GM21786 (cell line): ENCODE data around the gene CAPN12.

ENCODE experiments used
- ATAC-seq: cut with Tn5 transposase; IDR thresholded peaks from one replicate; pipeline ENCODE4 v1.9.1; 2021; ENCODE audit not compliant: unreplicated experiment

Gene CAPN12

DNA sequence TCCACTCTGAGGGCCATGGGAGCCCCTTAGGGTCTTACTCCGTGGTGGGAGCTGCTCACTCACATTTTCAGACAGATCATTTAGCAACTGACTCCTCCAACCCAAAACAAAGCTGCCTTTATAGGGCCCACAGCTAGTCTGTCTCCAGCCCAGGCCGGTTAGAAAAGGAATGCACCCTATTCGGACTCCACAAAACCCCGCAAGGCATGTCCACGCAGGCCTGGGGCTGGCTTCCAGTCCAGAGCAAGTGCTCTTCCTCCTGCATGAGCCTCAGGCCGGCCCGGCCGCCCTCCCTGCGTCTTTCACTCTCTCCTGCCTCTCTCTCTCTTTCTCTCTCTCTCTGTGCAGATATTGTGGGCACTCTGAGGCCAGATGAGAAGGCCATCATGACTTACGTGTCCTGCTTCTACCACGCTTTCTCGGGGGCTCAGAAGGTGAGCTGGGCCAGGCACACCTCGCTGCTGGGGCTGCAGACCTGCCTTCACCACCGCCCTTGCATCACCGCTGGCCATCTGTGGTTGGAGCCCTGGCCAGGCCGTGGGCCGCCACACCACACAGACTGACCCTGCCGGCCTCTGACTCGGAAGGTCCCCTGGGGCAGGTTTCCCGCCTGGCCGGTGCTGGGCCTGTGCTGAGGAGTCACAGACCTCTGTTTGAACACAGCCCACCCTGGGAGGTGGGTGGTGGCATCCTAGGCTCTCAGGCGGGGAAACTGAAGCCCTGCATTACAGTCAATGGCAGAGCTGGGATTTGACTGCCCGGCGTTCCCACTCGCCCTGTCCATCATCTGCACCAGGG is 33.1 kb downstream of the CAPN12 start:
- ATAC-seq = no peak

DNA sequence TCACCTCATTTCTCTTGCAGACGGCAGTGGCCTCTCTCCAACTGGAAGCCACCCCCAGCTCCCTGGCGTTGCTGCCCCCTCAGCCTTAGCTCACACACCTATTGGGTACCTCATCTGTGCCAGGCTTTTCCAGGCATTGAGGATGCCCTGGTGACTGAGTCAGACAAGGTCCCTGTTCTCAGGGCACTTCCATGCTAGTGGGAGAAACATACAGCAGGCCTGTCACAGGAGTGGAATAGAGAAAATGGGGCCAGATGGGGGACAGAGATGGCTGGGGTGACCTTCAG is 33.9 kb downstream of the CAPN12 start:
- no peak for ATAC-seq

GRCh38 chr19:38709671-38710415 is 34.4 kb downstream of the CAPN12 start:
- ATAC-seq = no peak

- no peak for ATAC-seq
These were observed 35.2 kb downstream of the CAPN12 start for GRCh38 chr19:38709119-38709518.

DNA sequence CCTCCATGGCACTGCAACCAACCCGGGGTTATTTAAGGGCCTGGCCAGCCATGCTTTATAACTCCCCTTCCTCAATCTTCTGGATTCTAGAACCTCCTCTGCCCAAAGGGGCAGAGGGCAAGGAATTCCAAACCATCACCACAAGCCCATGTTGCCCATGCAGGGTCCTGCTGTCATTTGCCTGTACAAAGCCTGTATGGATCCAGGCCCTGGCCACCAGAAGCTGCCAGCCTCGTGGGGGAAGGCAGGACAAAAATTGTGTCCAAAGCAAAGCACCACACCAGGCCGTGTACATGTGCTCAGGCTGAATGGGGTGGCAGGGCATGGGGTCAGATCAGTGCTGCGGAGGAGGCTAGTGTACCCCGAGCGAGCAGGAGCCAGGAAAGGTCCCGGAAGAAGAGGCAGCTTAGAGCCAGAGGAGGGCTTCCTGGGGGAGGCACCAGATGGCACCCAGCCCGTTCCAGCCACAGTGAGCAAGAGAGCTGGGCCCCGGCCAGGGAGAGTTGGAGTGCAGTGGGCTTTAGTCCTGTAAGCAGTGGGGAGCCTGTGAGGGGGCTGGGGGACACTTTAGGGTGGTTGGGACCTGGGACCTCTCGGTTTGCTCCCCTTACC is 35.8 kb downstream of the CAPN12 start:
- no peak for ATAC-seq

GRCh38 chr19:38707512-38708114 is 36.7 kb downstream of the CAPN12 start:
- ATAC-seq = no peak

GRCh38 chr19:38706792-38707511 is 37.3 kb downstream of the CAPN12 start:
- ATAC-seq = no peak

DNA sequence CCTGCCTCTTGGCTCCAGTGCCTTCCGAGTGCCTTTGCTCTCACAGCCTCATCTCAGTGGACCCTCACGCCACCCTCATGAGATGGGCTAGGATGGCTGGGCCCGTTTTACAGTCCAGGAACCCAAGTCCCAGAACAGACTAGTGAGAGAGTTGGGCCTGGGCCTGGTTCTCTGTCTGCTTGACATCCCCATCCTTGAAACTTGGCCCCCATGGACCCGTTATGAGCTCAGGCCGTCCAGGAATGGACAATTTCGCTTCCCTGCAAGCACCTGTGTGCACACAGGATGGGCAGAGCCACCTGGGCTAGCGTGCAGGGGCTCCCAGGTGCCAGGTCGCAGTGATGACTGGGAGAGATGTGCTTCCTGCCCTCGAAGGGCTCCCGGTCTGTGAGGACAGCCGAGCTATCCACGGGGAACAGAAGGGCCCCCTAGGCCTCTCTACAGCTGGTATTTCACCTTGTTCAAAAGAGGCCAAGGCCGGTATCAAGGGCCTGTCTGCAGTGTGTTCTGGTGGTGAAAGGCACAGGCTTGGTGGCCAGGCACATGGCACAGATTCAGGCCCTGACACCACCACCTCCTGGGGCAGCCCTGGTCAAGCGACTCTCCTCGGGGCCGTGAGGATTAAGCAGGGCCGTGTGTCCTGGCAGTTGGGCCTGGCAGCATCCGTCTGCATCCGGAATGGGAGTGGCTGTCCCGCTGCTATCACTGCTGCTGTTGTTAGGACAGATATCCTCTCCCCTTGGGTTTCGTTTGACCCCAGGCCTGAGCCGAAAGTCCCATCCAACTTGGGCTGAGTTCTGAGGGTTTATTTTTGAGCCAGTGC is 38.9 kb downstream of the CAPN12 start:
- ATAC-seq = no peak

DNA sequence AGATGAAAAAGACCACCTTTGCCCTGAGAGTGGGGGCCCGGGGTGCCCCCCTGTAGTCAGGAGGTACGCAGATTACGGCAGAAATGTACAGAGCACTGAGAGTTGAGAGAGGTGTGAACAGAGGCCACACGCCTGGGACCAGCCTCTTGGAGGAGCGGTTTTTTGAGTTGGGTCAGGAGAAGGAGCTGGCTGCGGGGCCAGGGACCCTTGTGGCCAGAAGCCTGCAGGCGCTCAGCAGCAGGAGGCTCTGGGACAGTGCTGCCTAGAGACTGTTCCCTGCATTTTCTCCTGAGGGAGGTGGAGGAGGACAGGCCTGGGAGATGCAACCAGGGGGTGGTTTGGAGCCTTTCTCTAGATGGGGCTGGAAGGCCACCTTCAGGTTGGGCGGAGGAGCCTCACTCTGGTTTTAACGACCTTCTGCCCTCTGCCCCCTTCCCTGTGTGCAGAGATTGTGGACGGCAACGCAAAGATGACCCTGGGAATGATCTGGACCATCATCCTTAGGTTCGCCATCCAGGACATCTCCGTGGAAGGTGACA is 39.7 kb downstream of the CAPN12 start:
- no peak for ATAC-seq

DNA sequence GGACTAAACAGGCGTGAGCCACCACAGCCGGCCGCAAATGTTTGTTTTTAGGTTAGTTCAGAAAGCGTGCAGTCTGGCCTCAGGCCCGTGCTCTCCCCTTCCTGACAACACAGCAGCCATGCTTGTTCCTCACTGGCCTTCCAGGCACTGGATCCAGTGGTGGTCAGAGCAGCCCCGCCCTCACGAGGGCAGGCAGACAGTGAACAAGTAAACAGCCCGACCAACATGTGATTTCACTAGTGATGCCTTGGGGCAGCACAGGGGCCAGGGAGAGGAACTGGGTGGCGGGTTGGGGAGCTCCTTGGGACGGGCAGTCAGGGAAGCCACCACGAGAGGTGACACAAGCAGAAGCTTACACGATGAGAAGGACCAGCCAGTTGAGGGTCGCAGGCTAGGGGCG is 40.8 kb downstream of the CAPN12 start:
- no peak for ATAC-seq

DNA sequence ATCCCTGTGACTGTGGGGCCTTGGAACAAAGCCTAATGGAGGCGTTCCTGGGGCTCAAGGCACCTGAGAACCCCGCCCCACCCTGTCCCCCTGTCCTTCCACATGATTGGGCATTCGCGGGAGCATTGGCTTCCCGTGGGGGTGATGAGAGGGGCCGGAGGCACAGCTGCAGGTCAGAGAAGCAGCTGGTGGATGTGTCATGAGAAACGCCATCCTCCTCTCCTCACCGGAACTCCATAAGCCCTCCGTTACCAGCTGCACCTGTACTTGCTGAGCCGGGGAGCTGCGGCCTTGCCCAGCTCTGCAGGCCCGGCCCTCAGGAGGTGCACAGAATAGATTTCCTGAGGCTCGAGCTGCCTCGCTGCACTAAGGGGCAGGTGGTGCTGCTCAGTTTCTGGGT is 42.0 kb downstream of the CAPN12 start:
- no peak for ATAC-seq

GRCh38 chr19:38701455-38702063 is 42.7 kb downstream of the CAPN12 start:
- ATAC-seq = no peak

DNA sequence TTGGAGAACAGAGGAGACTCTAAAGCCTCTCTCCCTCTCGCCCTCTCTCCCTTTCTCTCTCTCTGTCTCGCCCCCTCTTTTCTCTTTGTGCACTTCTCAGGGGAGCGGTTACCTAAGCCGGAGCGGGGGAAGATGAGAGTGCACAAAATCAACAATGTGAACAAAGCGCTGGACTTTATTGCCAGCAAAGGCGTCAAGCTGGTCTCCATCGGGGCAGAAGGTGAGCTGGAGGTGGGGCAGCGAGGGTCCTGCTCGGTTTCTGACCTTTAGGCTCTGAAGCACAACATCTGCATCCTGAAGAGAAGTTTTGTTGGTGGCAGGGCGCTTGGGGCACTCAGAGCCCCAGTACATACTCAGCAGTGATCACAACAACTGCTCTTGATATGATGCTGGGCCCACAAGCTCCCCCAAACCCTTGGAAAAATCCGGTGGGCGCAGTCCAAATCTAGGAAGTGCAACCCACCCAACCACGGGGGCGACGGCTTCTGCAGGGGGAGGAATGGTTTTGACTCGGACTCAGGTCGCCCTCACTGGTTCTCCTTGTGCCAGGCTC is 43.3 kb downstream of the CAPN12 start:
- no peak for ATAC-seq

DNA sequence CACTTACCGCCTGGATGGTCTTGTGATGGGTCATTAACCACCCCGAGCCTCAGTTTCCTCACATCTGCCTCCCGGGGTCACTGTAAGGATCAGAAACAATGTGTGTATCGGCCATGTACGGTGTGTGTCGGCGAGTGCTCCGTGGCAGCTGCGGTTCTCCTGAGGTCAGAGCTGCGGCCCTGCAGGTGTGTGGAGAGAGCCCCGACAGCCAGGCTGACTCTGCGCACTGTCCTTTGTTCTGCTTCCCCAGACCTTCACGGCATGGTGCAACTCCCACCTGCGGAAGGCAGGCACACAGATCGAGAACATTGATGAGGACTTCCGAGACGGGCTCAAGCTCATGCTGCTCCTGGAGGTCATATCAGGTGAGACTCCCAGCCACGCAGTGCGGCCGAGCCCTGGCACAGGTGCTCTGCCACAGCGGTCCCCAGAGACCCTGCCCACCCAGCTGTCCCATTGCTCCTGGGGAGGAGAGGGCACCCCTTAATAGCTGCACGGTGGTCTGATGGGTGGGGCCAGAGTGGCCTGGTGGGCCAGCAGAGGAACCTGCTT is 43.8 kb downstream of the CAPN12 start:
- no peak for ATAC-seq

DNA sequence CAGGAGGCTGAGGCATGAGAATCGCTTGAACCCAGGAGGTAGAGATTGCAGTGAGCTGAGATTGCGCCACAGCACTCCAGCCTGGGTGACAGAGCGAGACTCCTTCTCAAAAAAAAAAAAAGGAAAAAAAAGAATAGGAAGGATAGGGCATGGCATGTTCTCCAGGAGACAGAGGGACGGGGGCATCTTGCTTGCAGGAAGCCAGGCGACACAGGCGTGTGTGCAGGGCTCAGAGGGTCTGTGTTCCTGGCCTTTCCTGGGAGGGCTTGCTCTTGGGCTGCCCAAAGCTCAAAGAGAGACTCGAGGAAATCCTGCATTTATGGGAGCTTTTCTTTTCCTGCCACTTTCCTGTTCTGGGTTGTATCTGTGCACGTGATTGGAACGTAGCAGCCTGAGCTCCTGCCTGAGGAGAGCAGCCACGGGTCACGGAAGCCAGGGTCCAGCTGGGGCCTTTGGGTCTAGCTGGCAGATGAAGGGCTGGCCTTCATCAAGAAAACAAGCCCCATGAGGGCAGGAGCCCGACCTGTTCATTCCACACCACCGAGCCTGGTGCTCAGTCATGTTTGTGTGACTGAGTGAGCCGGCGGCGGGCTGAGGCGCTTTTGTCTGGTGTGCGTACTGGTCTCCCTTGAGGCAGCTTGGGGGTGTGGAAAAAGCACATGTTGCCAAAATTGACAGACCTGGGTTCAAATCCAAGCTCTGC is 44.5 kb downstream of the CAPN12 start:
- no peak for ATAC-seq

DNA sequence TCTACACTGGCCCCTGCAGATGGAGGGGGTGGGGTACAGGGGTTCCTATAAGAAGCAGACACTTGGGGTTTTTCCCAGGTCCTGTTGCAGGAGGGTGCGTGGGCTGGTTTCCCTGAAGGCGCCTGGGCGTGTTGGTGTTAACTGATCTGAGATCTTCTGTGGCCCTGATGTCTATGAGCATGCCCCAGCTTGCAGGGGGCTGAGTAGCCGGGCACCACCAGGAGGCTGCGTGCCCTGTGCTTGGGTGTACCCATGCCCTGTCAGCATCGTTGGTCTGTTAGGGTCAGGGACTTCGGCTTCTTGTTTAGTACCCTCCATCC is 45.3 kb downstream of the CAPN12 start:
- ATAC-seq = no peak

- ATAC-seq = no peak
These were observed 45.8 kb downstream of the CAPN12 start for GRCh38 chr19:38698225-38699026.

GRCh38 chr19:38697641-38698071 is 46.6 kb downstream of the CAPN12 start:
- no peak for ATAC-seq
